Liver (tissue), 9 donors: ENCODE data around the gene COL20A1. TPM values are rescaled to one million over a fixed set of nuclear protein-coding genes. Genes with fewer than 3 reads are reported as not detected.

ENCODE experiments used
- DNase-seq: peaks from one replicate; pipeline ENCODE4 v3.0.0-alpha.2; 2017; ENCODE audit warnings: low spot score
- H3K27ac ChIP-seq, 2 donors: one replicate each; pipeline ENCODE4 v1.7.0; 2013; ENCODE audit warnings: inconsistent platforms in 2 of 2, low read length in 2 of 2, control low read depth in 1 of 2, low read depth in 1 of 2, mild to moderate bottlenecking in 1 of 2
- H3K27me3 ChIP-seq, 4 donors: one replicate each; pipeline versions ENCODE4 v1.6.1 to v1.7.0; 2013; ENCODE audit warnings: low read length in 3 of 4, inconsistent platforms in 1 of 4, mild to moderate bottlenecking in 1 of 4, moderate library complexity in 1 of 4; ENCODE audit not compliant: control insufficient read depth in 4 of 4, insufficient read depth in 4 of 4
- H3K36me3 ChIP-seq, 4 donors: one replicate each; pipeline versions ENCODE4 v1.6.1 to v1.7.0; 2013; ENCODE audit warnings: low read length in 3 of 4, mild to moderate bottlenecking in 3 of 4, low read depth in 1 of 4, moderate library complexity in 1 of 4; ENCODE audit not compliant: control insufficient read depth in 4 of 4, insufficient read depth in 3 of 4
- H3K4me1 ChIP-seq, 4 donors: one replicate each; pipeline versions ENCODE4 v1.6.1 to v1.7.0; 2013; ENCODE audit warnings: low read length in 3 of 4, mild to moderate bottlenecking in 3 of 4, moderate library complexity in 1 of 4; ENCODE audit not compliant: control insufficient read depth in 4 of 4, insufficient read depth in 4 of 4
- H3K4me3 ChIP-seq, 3 donors: one replicate each; pipeline versions ENCODE4 v1.6.1 to v1.7.0; 2013; ENCODE audit warnings: low read length in 3 of 3, control low read depth in 1 of 3, low read depth in 1 of 3, mild to moderate bottlenecking in 1 of 3
- H3K9ac ChIP-seq, 2 donors: one replicate each; pipeline ENCODE4 v1.7.0; 2013; ENCODE audit warnings: low read length in 2 of 2, mild to moderate bottlenecking in 2 of 2, moderate library complexity in 2 of 2, control low read depth in 1 of 2, low read depth in 1 of 2
- H3K9me3 ChIP-seq, 4 donors: one replicate each; pipeline versions ENCODE4 v1.6.1 to v1.7.0; 2013; ENCODE audit warnings: low read length in 3 of 4; ENCODE audit not compliant: control insufficient read depth in 4 of 4
- CTCF ChIP-seq: fragments of 150-350 bp; IDR thresholded peaks from 2 replicates; pipeline ENCODE4 v1.5.1; 2017; ENCODE audit warnings: improper control_type of control experiment, low read depth, low read length; ENCODE audit not compliant: missing input control
- EGR1 ChIP-seq, 2 donors: IDR thresholded peaks; 2 replicates each; pipeline ENCODE4 v1.6.1; 2016 to 2018; ENCODE audit warnings: antibody characterized with exemption in 2 of 2, low read depth in 2 of 2
- FOXA1 ChIP-seq: IDR thresholded peaks from 2 replicates; pipeline ENCODE4 v1.6.1; 2016; ENCODE audit warnings: antibody characterized with exemption
- FOXA2 ChIP-seq: IDR thresholded peaks from 2 replicates; pipeline ENCODE4 v1.6.1; 2016; ENCODE audit warnings: antibody characterized with exemption
- GABPA ChIP-seq, 2 donors: IDR thresholded peaks in 1 of 2; conservative IDR thresholded peaks in 1 of 2; 2 replicates each; pipeline ENCODE4 v1.6.1; 2016; ENCODE audit warnings: antibody characterized with exemption in 2 of 2, mild to moderate bottlenecking in 1 of 2, moderate library complexity in 1 of 2
- HNF4A ChIP-seq, 2 donors: conservative IDR thresholded peaks; 2 replicates each; pipeline ENCODE4 v1.6.1; 2016; ENCODE audit warnings: antibody characterized with exemption in 2 of 2, mild to moderate bottlenecking in 2 of 2
- HNF4G ChIP-seq: IDR thresholded peaks from 2 replicates; pipeline ENCODE4 v1.6.1; 2016; ENCODE audit warnings: antibody characterized with exemption
- JUND ChIP-seq, 2 donors: IDR thresholded peaks; 2 replicates each; pipeline ENCODE4 v1.6.1; 2016; ENCODE audit warnings: antibody characterized with exemption in 2 of 2
- NR2F2 ChIP-seq: IDR thresholded peaks from 2 replicates; pipeline ENCODE4 v1.6.1; 2016; ENCODE audit warnings: antibody characterized with exemption
- RAD21 ChIP-seq, 2 donors: IDR thresholded peaks; 2 replicates each; pipeline ENCODE4 v1.6.1; 2016; ENCODE audit warnings: antibody characterized with exemption in 2 of 2, mild to moderate bottlenecking in 2 of 2
- RXRA ChIP-seq, 2 donors: IDR thresholded peaks; 2 replicates each; pipeline ENCODE4 v1.6.1; 2017 to 2018; ENCODE audit warnings: antibody characterized with exemption in 2 of 2, mild to moderate bottlenecking in 1 of 2
- SP1 ChIP-seq: IDR thresholded peaks from 2 replicates; pipeline ENCODE4 v1.6.1; 2018; ENCODE audit warnings: antibody characterized with exemption, mild to moderate bottlenecking
- TAF1 ChIP-seq: conservative IDR thresholded peaks from 2 replicates; pipeline ENCODE4 v1.6.1; 2016; ENCODE audit warnings: antibody characterized with exemption, mild to moderate bottlenecking
- YY1 ChIP-seq: IDR thresholded peaks from 2 replicates; pipeline ENCODE4 v1.6.1; 2016; ENCODE audit warnings: antibody characterized with exemption, mild to moderate bottlenecking
- whole genome bisulfite sequencing: extraction: QIAGEN DNeasy Blood & Tissue Kit; methylation state at CpG from one replicate; pipeline ENCODE4 v1.1.7; 2013; 5-methylcytosine and 5-hydroxymethylcytosine counted together
- polyA plus RNA-seq, 2 donors: library from polyadenylated mRNA; stranded (reverse) in 1 of 2; unstranded in 1 of 2; fragments of 200-250 nt in 1 of 2; fragments of >200 nt in 1 of 2; fragmentation: Nextera tagmentation in 1 of 2; extraction: Ambion mirVana in 1 of 2; gene quantifications; one replicate each; pipeline versions ENCODE4 v1.2.1 to v1.2.3, GENCODE V29; 2013 to 2015
- total RNA-seq, 2 donors: library from RNA; depleted of rRNA; stranded (reverse); fragments of >200 nt; gene quantifications; one replicate each; pipeline ENCODE4 v1.2.3, GENCODE V29; 2014
- TF ChIP-seq, protein P1 (sequence below): IDR thresholded peaks from 2 replicates; pipeline ENCODE4 v1.6.1; 2016; ENCODE audit warnings: antibody characterized with exemption
- TF ChIP-seq, protein P2 (sequence below): IDR thresholded peaks from 2 replicates; pipeline ENCODE4 v1.6.1; 2016; ENCODE audit warnings: antibody characterized with exemption, mild to moderate bottlenecking
- TF ChIP-seq, protein P3 (sequence below): IDR thresholded peaks from 2 replicates; pipeline ENCODE4 v1.6.1; 2016; ENCODE audit warnings: antibody characterized with exemption
- donor health status: healthy.
- donor health status: healthy.
- donor health status: healthy.
- donor health status: healthy.
- donor health status: healthy.

The COL20A1 gene
- total and polyA plus RNA-seq, 4 donors, result not detected

- H3K9ac ChIP-seq, result peak overlapping the region; percentile 82 to 85
- H3K27ac ChIP-seq, result no peak overlapping the region
- WGBS, result 22% methylated on average over 20 of the region's 20 CpGs
- H3K4me3 ChIP-seq, result peak overlapping the region; percentile 84 to 96 (median 91)
- peaks cover 2 to 25% (median 18%) of the 10 kb centered on the region in 4 donors for H3K4me1 ChIP-seq
- DNase-seq, result no peak
- TF ChIP-seq YY1 (no peak), RXRA (IDR thresholded peaks at IDR 0.05) (no peak), NR2F2 (no peak), TAF1 (no peak), CTCF (no peak), RAD21 (IDR thresholded peaks at IDR 0.05) (no peak), HNF4G (no peak), EGR1 (IDR thresholded peaks at IDR 0.05; ENCODE audit: low read depth in 2 of 2) (no peak), FOXA1 (no peak), FOXA2 (no peak), GABPA (IDR thresholded peaks at IDR 0.05 in 1 of 2, conservative IDR thresholded peaks at IDR 0.05 in 1 of 2) (no peak), SP1 (no peak), HNF4A (conservative IDR thresholded peaks at IDR 0.05) (no peak), JUND (IDR thresholded peaks at IDR 0.05) (no peak)
- TF ChIP-seq, protein P1, sequence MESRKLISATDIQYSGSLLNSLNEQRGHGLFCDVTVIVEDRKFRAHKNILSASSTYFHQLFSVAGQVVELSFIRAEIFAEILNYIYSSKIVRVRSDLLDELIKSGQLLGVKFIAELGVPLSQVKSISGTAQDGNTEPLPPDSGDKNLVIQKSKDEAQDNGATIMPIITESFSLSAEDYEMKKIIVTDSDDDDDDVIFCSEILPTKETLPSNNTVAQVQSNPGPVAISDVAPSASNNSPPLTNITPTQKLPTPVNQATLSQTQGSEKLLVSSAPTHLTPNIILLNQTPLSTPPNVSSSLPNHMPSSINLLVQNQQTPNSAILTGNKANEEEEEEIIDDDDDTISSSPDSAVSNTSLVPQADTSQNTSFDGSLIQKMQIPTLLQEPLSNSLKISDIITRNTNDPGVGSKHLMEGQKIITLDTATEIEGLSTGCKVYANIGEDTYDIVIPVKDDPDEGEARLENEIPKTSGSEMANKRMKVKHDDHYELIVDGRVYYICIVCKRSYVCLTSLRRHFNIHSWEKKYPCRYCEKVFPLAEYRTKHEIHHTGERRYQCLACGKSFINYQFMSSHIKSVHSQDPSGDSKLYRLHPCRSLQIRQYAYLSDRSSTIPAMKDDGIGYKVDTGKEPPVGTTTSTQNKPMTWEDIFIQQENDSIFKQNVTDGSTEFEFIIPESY, result no peak
- TF ChIP-seq, protein P2, sequence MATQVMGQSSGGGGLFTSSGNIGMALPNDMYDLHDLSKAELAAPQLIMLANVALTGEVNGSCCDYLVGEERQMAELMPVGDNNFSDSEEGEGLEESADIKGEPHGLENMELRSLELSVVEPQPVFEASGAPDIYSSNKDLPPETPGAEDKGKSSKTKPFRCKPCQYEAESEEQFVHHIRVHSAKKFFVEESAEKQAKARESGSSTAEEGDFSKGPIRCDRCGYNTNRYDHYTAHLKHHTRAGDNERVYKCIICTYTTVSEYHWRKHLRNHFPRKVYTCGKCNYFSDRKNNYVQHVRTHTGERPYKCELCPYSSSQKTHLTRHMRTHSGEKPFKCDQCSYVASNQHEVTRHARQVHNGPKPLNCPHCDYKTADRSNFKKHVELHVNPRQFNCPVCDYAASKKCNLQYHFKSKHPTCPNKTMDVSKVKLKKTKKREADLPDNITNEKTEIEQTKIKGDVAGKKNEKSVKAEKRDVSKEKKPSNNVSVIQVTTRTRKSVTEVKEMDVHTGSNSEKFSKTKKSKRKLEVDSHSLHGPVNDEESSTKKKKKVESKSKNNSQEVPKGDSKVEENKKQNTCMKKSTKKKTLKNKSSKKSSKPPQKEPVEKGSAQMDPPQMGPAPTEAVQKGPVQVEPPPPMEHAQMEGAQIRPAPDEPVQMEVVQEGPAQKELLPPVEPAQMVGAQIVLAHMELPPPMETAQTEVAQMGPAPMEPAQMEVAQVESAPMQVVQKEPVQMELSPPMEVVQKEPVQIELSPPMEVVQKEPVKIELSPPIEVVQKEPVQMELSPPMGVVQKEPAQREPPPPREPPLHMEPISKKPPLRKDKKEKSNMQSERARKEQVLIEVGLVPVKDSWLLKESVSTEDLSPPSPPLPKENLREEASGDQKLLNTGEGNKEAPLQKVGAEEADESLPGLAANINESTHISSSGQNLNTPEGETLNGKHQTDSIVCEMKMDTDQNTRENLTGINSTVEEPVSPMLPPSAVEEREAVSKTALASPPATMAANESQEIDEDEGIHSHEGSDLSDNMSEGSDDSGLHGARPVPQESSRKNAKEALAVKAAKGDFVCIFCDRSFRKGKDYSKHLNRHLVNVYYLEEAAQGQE, result no peak
- TF ChIP-seq, protein P3, sequence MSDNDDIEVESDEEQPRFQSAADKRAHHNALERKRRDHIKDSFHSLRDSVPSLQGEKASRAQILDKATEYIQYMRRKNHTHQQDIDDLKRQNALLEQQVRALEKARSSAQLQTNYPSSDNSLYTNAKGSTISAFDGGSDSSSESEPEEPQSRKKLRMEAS, result no peak
- H3K9me3 ChIP-seq, result no peaks in the 10 kb centered on the region
- peaks cover 7 to 29% (median 7%) of the 10 kb centered on the region in 4 donors for H3K36me3 ChIP-seq
- H3K27me3 ChIP-seq, result no peaks in the 10 kb centered on the region
These were observed 19.2 kb upstream of the COL20A1 start for GRCh38 chr20:63273635-63274380.
